Panc1 (cell line): ENCODE data around the gene FCMR.

Source experiments
- CTCF ChIP-seq: fragments of 450-650 bp; IDR thresholded peaks from 2 replicates; pipeline ENCODE4 v1.5.1; 2017; ENCODE audit warnings: mild to moderate bottlenecking
- POLR2AphosphoS5 ChIP-seq: IDR thresholded peaks from 2 replicates; pipeline ENCODE4 v1.6.1; 2012; ENCODE audit warnings: mild to moderate bottlenecking, low read depth, low read length, moderate library complexity
- REST ChIP-seq, 2 experiments: IDR thresholded peaks; 2 replicates each; pipeline ENCODE4 v1.6.1; 2011 to 2012; ENCODE audit warnings: low read depth in 2 of 2, control low read depth in 1 of 2, low read length in 1 of 2, mild to moderate bottlenecking in 1 of 2, moderate library complexity in 1 of 2; ENCODE audit not compliant: insufficient read depth in 1 of 2
- TCF7L2 ChIP-seq: IDR thresholded peaks from 2 replicates; pipeline ENCODE4 v1.6.1; 2011; ENCODE audit warnings: mild to moderate bottlenecking, low read depth, low read length, inconsistent platforms

GRCh38 chr1:206872139-206872538 lies 49.6 kb downstream of the FCMR start:
- TF ChIP-seq POLR2AphosphoS5 (no peak), CTCF (no peak), REST (IDR thresholded peaks at IDR 0.05; ENCODE audit: insufficient read depth in 1 of 2, low read depth in 2 of 2, low read length in 1 of 2) (no peak), TCF7L2 (no peak)
